K562 (cell line): ENCODE measurements around the gene DVL2. TPM values are rescaled to one million over a fixed set of nuclear protein-coding genes. Genes with fewer than 3 reads are reported as not detected.

Source experiments
- E2F6 ChIP-seq, 2 experiments: IDR thresholded peaks; 2 replicates each; pipeline ENCODE4 v1.6.1; 2011; ENCODE audit warnings: borderline replicate concordance in 1 of 2, control low read depth in 1 of 2, low read depth in 1 of 2, low read length in 1 of 2, mild to moderate bottlenecking in 1 of 2, mixed read lengths in 1 of 2, moderate library complexity in 1 of 2; ENCODE audit not compliant: insufficient read depth in 1 of 2, insufficient read length in 1 of 2, poor library complexity in 1 of 2, severe bottlenecking in 1 of 2; ENCODE audit errors: extremely low read depth in 1 of 2
- ELK3 ChIP-seq: fragments of 450-650 bp; formaldehyde crosslinking; IDR thresholded peaks from 2 replicates; pipeline ENCODE4 v1.4.0; 2020; ENCODE audit warnings: mild to moderate bottlenecking
- JUN ChIP-seq, 2 experiments: sonication (generic) in 1 of 2; formaldehyde crosslinking in 1 of 2; IDR thresholded peaks; 2 replicates each; pipeline versions ENCODE4 v1.6.1 to v1.8.0; 2012 to 2022; ENCODE audit warnings: borderline replicate concordance in 2 of 2, mild to moderate bottlenecking in 2 of 2, improper control_type of control experiment in 1 of 2, low read depth in 1 of 2, low read length in 1 of 2, missing genetic modification reagents in 1 of 2
- KLF13 ChIP-seq: fragments of 450-650 bp; IDR thresholded peaks from 2 replicates; pipeline ENCODE4 v1.6.1; 2016; ENCODE audit warnings: missing genetic modification characterization, low read depth, mild to moderate bottlenecking, missing compliant biosample characterization, moderate library complexity, borderline replicate concordance
- MAZ ChIP-seq, 2 experiments: fragments of 450-650 bp in 1 of 2; sonication (generic) in 1 of 2; formaldehyde crosslinking; IDR thresholded peaks in 1 of 2; conservative IDR thresholded peaks in 1 of 2; 2 replicates each; pipeline versions ENCODE4 v1.4.0 to v1.5.0; 2020; ENCODE audit warnings: mild to moderate bottlenecking in 1 of 2, missing genetic modification reagents in 1 of 2
- MXD1 ChIP-seq: fragments of 250-450 bp; sonication (Bioruptor Pico); IDR thresholded peaks from 2 replicates; pipeline ENCODE4 v1.8.0; 2021; ENCODE audit warnings: borderline replicate concordance, mild to moderate bottlenecking, moderate library complexity; ENCODE audit not compliant: poor library complexity, severe bottlenecking
- MYNN ChIP-seq, 2 experiments: sonication (generic); formaldehyde crosslinking in 1 of 2; IDR thresholded peaks; 2 replicates each; pipeline versions ENCODE4 v1.5.0 to v1.6.1; 2016 to 2020; ENCODE audit warnings: antibody characterized with exemption in 1 of 2, missing genetic modification reagents in 1 of 2
- NCOA6 ChIP-seq: fragments of 450-650 bp; IDR thresholded peaks from 2 replicates; pipeline ENCODE4 v1.6.1; 2017; ENCODE audit warnings: mild to moderate bottlenecking
- NR0B1 ChIP-seq: fragments of 450-650 bp; IDR thresholded peaks from one replicate; pipeline ENCODE4 v1.6.1; 2018; ENCODE audit warnings: mild to moderate bottlenecking, moderate library complexity; ENCODE audit not compliant: partially characterized antibody
- PREB ChIP-seq: sonication (generic); formaldehyde crosslinking; IDR thresholded peaks from 2 replicates; pipeline ENCODE4 v1.8.1; 2023; ENCODE audit warnings: mild to moderate bottlenecking, missing genetic modification reagents
- STAT6 ChIP-seq: sonication (generic); formaldehyde crosslinking; IDR thresholded peaks from 2 replicates; pipeline ENCODE4 v1.8.1; 2023; ENCODE audit warnings: mild to moderate bottlenecking, missing genetic modification reagents
- TCF7 ChIP-seq: sonication (generic); IDR thresholded peaks from 2 replicates; pipeline ENCODE4 v1.6.1; 2016; ENCODE audit warnings: antibody characterized with exemption, borderline replicate concordance
- XRCC4 ChIP-seq: IDR thresholded peaks from one replicate; pipeline ENCODE4 v1.6.1; 2011; ENCODE audit not compliant: insufficient read depth, insufficient read length; ENCODE audit errors: extremely low read depth
- ZNF696 ChIP-seq: fragments of 250-450 bp; sonication (Bioruptor Pico); conservative IDR thresholded peaks from 2 replicates; pipeline ENCODE4 v1.4.0; 2020; ENCODE audit warnings: mild to moderate bottlenecking, moderate library complexity
- polyA plus RNA-seq, 8 experiments: library from polyadenylated mRNA; depleted of rRNA in 4 of 8; stranded (reverse) in 5 of 8; unstranded in 3 of 8; fragments of >200 nt; fragmentation: Nextera tagmentation in 2 of 8; fragmentation: Illumina TruSeq in 1 of 8; extraction: Ambion mirVana in 2 of 8; extraction: Trizol in 1 of 8; gene quantifications; 2 replicates each; pipeline versions ENCODE4 v1.2.1 to v1.2.3, GENCODE V29; 2011 to 2014; ENCODE audit warnings: inconsistent platforms in 1 of 8, missing spikeins in 1 of 8
- total RNA-seq, 7 experiments: library from RNA; depleted of rRNA in 6 of 7; stranded (reverse); fragments of >200 nt in 6 of 7; fragmentation: Illumina TruSeq in 2 of 7; extraction: Trizol in 2 of 7; gene quantifications; 2 replicates each; pipeline versions ENCODE4 v1.2.1 to v1.2.3, GENCODE V29; 2011 to 2021; ENCODE audit warnings: low replicate concordance in 1 of 7

The DVL2 gene
- total and polyA plus RNA-seq, 9 of the 15 experiments (the other 6 are each of a cell fraction or from before 2014, with no cell fraction given) = 1.3 to 49.5 (median 24.3) TPM

- TF ChIP-seq PREB (CRISPR knock-in tag) (no peak), MYNN (IDR thresholded peaks at IDR 0.05) (no peak), MYNN (CRISPR knock-in tag; IDR thresholded peaks at IDR 0.05) (no peak), MXD1 (CRISPR knock-in tag) (no peak), TCF7 (no peak), ELK3 (CRISPR knock-in tag) (no peak), KLF13 (tag) (no peak), STAT6 (CRISPR knock-in tag) (no peak), NCOA6 (no peak), NR0B1 (no peak), MAZ (CRISPR knock-in tag; conservative IDR thresholded peaks at IDR 0.05 in 1 of 2, IDR thresholded peaks at IDR 0.05 in 1 of 2) (no peak), E2F6 (IDR thresholded peaks at IDR 0.05; ENCODE audit: borderline replicate concordance in 1 of 2, extremely low read depth in 1 of 2, insufficient read depth in 1 of 2, insufficient read length in 1 of 2, low read depth in 1 of 2, low read length in 1 of 2, poor library complexity in 1 of 2, severe bottlenecking in 1 of 2) (no peak), JUN (IDR thresholded peaks at IDR 0.05; ENCODE audit: borderline replicate concordance, low read depth, low read length) (peak; percentile 79), JUN (CRISPR knock-in tag; IDR thresholded peaks at IDR 0.05; ENCODE audit: borderline replicate concordance) (no peak), XRCC4 (no peak), ZNF696 (CRISPR knock-in tag) (no peak)
Observed at GRCh38 chr17:7219812-7220592, 14.3 kb downstream of the DVL2 start, which contains the start of the genes ACADVL and DLG4 (continued).
